ENCODE data around the gene PRKN. TPM values are rescaled to one million over a fixed set of nuclear protein-coding genes. Genes with fewer than 3 reads are reported as not detected.

PRKN gene
- total RNA-seq, 1 donor from 2014 or later = 1.3 TPM

- no peak overlapping the region for H3K9ac ChIP-seq (ENCODE audit: low read length)
- no peaks in the 10 kb centered on the region for H3K27me3 Mint-ChIP-seq (ENCODE audit: low read depth, unreplicated experiment)
- H3K4me2 ChIP-seq (ENCODE audit: low read length) = no peak overlapping the region
- DNase-seq (ENCODE audit: low read depth) = no peak
- no peak for TF ChIP-seq CTCF (IDR thresholded peaks at IDR 0.05; ENCODE audit: insufficient read depth, low read depth, low read length)
- no peak for TF ChIP-seq EZH2 (IDR thresholded peaks at IDR 0.05; ENCODE audit: insufficient read depth, low read length)
- no peaks in the 10 kb centered on the region for H3K36me3 Mint-ChIP-seq (ENCODE audit: low read depth, unreplicated experiment)
- peaks cover 22% of the 10 kb centered on the region for H3K4me1 Mint-ChIP-seq (ENCODE audit: low read depth, unreplicated experiment)
- H2AFZ ChIP-seq (ENCODE audit: low read depth, low read length) = no peak overlapping the region
- no peak overlapping the region for H3K27ac ChIP-seq (ENCODE audit: low read depth, low read length)
- H3K9me3 Mint-ChIP-seq (ENCODE audit: unreplicated experiment) = no peaks in the 10 kb centered on the region
- FAIRE-seq = no peak
- no peak overlapping the region for H3K4me3 Mint-ChIP-seq (ENCODE audit: unreplicated experiment)
- H3K9me3 ChIP-seq (ENCODE audit: insufficient read depth, low read depth, low read length) = no peaks in the 10 kb centered on the region
- peaks cover 3% of the 10 kb centered on the region for H3K4me1 ChIP-seq (ENCODE audit: insufficient read depth, low read length)
- H3K27ac Mint-ChIP-seq (ENCODE audit: unreplicated experiment) = no peak overlapping the region
- H3K79me2 ChIP-seq (ENCODE audit: insufficient read depth, low read length) = no peaks in the 10 kb centered on the region
- H3K4me3 ChIP-seq (ENCODE audit: insufficient read depth, low read depth, low read length) = no peak overlapping the region
- H4K20me1 ChIP-seq (ENCODE audit: insufficient read depth, low read length) = no peaks in the 10 kb centered on the region
- no peaks in the 10 kb centered on the region for H3K27me3 ChIP-seq (ENCODE audit: insufficient read depth, low read length)
- H3K36me3 ChIP-seq (ENCODE audit: insufficient read depth, low read length) = no peaks in the 10 kb centered on the region
Measured at GRCh38 chr6:162147281-162147680, 580.3 kb downstream of the PRKN start.

- FAIRE-seq (no peak), DNase-seq (ENCODE audit: low read depth) (no peak)
- H3K4me1 ChIP-seq (ENCODE audit: insufficient read depth, low read length) = no peaks in the 10 kb centered on the region
- H3K9ac ChIP-seq (ENCODE audit: low read length) = no peak overlapping the region
- H3K27me3 ChIP-seq (ENCODE audit: insufficient read depth, low read length) = no peaks in the 10 kb centered on the region
- H3K4me3 Mint-ChIP-seq (ENCODE audit: unreplicated experiment) = no peak overlapping the region
- no peaks in the 10 kb centered on the region for H3K36me3 ChIP-seq (ENCODE audit: insufficient read depth, low read length)
- no peak overlapping the region for H3K4me2 ChIP-seq (ENCODE audit: low read length)
- H3K36me3 Mint-ChIP-seq (ENCODE audit: low read depth, unreplicated experiment) = no peaks in the 10 kb centered on the region
- H3K9me3 Mint-ChIP-seq (ENCODE audit: unreplicated experiment) = peaks cover 13% of the 10 kb centered on the region
- no peak for TF ChIP-seq CTCF (IDR thresholded peaks at IDR 0.05; ENCODE audit: insufficient read depth, low read depth, low read length)
- TF ChIP-seq EZH2 (IDR thresholded peaks at IDR 0.05; ENCODE audit: insufficient read depth, low read length) = no peak
- H2AFZ ChIP-seq (ENCODE audit: low read depth, low read length) = no peak overlapping the region
- no peaks in the 10 kb centered on the region for H3K79me2 ChIP-seq (ENCODE audit: insufficient read depth, low read length)
- H4K20me1 ChIP-seq (ENCODE audit: insufficient read depth, low read length) = no peaks in the 10 kb centered on the region
- H3K4me1 Mint-ChIP-seq (ENCODE audit: low read depth, unreplicated experiment) = no peaks in the 10 kb centered on the region
- peaks cover 6% of the 10 kb centered on the region for H3K9me3 ChIP-seq (ENCODE audit: insufficient read depth, low read depth, low read length)
- no peak overlapping the region for H3K4me3 ChIP-seq (ENCODE audit: insufficient read depth, low read depth, low read length)
- no peak overlapping the region for H3K27ac Mint-ChIP-seq (ENCODE audit: unreplicated experiment)
- no peaks in the 10 kb centered on the region for H3K27me3 Mint-ChIP-seq (ENCODE audit: low read depth, unreplicated experiment)
- no peak overlapping the region for H3K27ac ChIP-seq (ENCODE audit: low read depth, low read length)
Measured at GRCh38 chr6:162140251-162140852, 587.2 kb downstream of the PRKN start.

- H3K27ac Mint-ChIP-seq (ENCODE audit: unreplicated experiment) = no peak overlapping the region
- peaks cover 3% of the 10 kb centered on the region for H3K9me3 Mint-ChIP-seq (ENCODE audit: unreplicated experiment)
- Histone ChIP-seq H3K27ac (ENCODE audit: low read depth, low read length) (no peak overlapping the region), H2AFZ (ENCODE audit: low read depth, low read length) (no peak overlapping the region), H3K9me3 (ENCODE audit: insufficient read depth, low read depth, low read length) (no peaks in the 10 kb centered on the region), H3K4me2 (ENCODE audit: low read length) (no peak overlapping the region), H3K79me2 (ENCODE audit: insufficient read depth, low read length) (no peaks in the 10 kb centered on the region), H3K27me3 (ENCODE audit: insufficient read depth, low read length) (no peaks in the 10 kb centered on the region), H3K4me3 (ENCODE audit: insufficient read depth, low read depth, low read length) (no peak overlapping the region), H3K9ac (ENCODE audit: low read length) (no peak overlapping the region), H4K20me1 (ENCODE audit: insufficient read depth, low read length) (no peaks in the 10 kb centered on the region), H3K36me3 (ENCODE audit: insufficient read depth, low read length) (no peaks in the 10 kb centered on the region), H3K4me1 (ENCODE audit: insufficient read depth, low read length) (peaks cover 9% of the 10 kb centered on the region)
- TF ChIP-seq CTCF (IDR thresholded peaks at IDR 0.05; ENCODE audit: insufficient read depth, low read depth, low read length) (no peak), EZH2 (IDR thresholded peaks at IDR 0.05; ENCODE audit: insufficient read depth, low read length) (no peak)
- H3K36me3 Mint-ChIP-seq (ENCODE audit: low read depth, unreplicated experiment) = no peaks in the 10 kb centered on the region
- no peak for DNase-seq (ENCODE audit: low read depth)
- no peak for FAIRE-seq
- H3K4me3 Mint-ChIP-seq (ENCODE audit: unreplicated experiment) = no peak overlapping the region
- peaks cover 7% of the 10 kb centered on the region for H3K4me1 Mint-ChIP-seq (ENCODE audit: low read depth, unreplicated experiment)
- no peaks in the 10 kb centered on the region for H3K27me3 Mint-ChIP-seq (ENCODE audit: low read depth, unreplicated experiment)
Measured at GRCh38 chr6:162125659-162126058, 601.9 kb downstream of the PRKN start.
